GM18507 (cell line): ENCODE data around the gene TAS1R2.
"Not testable (repeated sequence)": the region's sequence is repeated elsewhere in the genome, so short reads cannot be mapped to it uniquely, and the experiment has no call there.

Experiments used
- DNase-seq: peaks from one replicate; pipeline ENCODE4 v3.0.0; 2011; ENCODE audit warnings: low read depth; ENCODE audit not compliant: insufficient read length; ENCODE audit errors: extremely low spot score
- FAIRE-seq: peaks from 2 replicates; lab custom pipeline; 2011; peaks lifted over from hg19 to GRCh38; lab: Jason Lieb, UNC

Gene TAS1R2

DNA sequence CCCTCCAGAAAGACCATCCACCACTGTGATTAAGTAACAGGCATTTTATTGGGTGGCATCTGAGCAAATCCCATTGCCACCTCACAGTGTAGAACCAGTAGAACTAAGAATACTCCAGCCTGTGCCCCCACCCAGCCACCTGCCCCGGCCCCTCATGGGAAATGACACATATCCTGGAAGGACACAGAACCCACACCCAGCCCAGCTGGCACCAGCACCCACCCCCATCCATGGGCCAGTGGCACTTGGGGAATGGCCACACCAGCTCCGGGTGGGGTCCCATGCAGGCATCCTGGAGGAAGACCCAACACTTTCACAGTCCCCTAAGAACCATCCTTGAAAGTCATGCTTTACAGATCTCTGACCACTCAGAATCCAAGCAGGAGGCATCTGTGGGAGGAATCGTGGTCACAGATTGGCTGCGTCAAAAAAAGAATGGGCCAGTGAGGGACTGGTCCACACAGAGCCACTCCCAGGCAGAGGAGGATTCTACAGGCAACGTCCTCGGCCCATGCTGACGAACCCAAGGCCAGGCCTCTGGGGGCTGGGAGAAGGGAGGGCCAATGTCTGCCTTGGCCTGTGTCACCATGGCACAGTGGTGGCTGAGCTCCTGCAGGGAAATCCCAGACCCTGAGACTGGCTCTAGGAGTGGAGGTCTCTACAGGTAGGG is 12.1 kb upstream of the TAS1R2 start:
- no peak for DNase-seq
- no peak for FAIRE-seq

DNA sequence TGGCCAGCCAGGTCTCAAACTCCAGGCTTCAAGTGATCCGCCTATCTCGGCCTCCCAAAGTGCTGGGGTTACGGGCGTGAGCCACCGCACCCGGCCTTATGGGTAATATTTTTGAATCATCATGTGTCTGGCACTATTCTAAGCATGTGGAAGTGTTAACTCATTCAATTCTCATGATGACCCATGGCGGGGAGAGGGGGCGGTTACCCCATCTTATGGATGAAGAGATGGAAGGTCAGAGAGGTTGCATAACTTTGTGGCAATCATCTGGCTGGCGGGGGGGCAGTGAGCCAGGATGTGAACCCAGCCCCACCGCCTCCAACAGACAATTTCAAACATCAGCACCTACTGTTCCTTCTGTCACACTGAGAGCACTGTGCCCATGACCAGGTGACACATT is 11.5 kb upstream of the TAS1R2 start:
- DNase-seq: no peak
- FAIRE-seq: no peak

GRCh38 chr1:18870595-18870865 is 11.1 kb upstream of the TAS1R2 start:
- FAIRE-seq, DNase-seq: not testable (repeated sequence)

DNA sequence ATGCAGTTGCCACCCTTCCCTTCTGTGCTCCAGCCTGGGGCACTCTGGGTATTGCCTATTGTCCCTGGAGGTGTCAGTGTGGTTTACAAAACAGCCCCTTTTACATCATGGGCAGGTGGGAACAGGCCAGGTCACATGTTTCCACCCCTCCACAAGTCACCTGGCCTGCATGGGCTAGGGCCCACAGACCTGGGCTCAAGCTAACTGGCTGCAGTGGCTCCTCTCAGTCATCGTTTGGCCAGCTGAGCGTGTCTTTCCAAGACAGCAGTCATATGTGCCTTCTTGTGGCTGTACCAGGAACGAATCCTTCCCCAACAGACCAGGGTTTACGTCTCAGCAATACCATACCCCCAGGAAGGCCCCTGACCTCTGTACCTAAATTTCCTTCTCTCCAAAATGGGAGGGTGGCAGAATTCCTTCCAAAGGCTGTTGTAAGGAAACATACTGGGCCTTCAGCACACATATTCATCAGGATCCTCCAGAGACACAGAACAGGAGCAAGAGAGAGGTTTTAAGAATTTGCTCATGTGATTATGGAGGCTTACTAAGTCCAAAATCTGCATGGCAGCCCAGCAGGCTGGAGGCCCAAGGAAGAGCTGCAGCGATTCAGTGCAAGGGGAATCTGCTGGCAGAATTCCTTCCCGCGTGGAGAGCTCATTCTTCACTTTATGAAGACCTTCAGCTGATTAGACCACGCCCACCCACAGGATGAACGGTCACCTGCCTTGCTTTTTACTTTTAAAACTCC is 10.6 kb upstream of the TAS1R2 start:
- FAIRE-seq (no peak), DNase-seq (no peak)

- FAIRE-seq (no peak), DNase-seq (no peak)
Observed at GRCh38 chr1:18868801-18869424, 9.5 kb upstream of the TAS1R2 start.

DNA sequence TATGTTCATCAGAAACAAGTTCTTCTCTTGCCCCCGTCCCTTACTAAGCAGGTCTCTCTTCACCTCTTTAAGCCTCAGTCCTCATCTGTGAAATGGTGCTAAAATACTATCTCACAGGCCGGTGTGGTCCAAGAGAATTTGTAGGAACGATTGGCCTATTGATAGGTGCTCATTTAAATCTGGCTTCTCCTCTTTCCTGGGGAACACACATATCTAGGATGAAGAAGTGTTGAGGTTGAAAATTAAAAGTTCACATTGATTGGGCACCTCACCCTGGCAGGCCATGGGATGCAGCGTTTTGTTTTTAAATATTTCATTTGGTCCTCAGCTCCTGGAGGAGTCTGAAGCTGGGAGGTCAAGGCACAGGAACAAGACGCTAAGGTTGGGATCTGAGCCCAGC is 8.9 kb upstream of the TAS1R2 start:
- FAIRE-seq: no peak
- DNase-seq: no peak

DNA sequence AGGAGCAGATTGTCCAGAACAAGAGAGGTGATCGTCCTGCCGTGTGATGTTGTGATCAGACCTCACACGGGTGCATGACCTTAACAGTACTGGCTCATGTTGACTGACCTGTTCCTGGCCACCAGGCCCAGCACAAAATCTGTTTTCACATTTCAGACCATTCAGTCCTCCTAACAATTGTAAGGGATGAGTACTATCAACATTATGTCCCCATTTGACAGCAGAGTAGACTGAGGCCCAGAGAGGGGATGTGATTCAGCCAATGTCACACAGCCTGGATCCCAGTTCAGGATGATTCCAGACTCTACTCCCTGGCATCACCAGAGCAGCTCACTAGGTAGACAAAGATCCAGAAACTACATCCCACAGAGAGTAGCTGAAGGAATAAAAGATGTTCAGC is 7.4 kb upstream of the TAS1R2 start:
- FAIRE-seq (no peak), DNase-seq (no peak)

DNA sequence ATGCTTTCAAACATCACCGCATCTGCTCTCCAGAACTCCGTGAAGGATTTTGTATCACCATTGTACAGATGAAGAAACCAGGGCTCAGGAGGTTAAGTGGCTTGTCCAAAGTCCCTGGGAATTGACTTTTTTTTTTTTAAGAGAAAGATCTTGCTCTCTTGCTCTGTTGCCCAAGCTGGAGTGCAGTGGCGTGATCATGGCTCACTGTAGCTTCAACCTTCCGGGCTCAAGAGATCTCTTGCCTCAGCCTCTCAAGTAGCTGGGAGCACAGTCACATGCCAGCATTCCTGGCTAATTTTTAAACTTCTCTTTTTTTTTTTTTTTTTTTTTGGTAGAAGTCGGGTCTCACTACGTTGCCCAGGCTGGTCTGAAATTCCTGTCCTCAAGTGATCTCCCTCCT is 6.9 kb upstream of the TAS1R2 start:
- DNase-seq (no peak), FAIRE-seq (no peak)

GRCh38 chr1:18865176-18865575 is 5.7 kb upstream of the TAS1R2 start:
- no peak for FAIRE-seq
- DNase-seq: no peak

DNA sequence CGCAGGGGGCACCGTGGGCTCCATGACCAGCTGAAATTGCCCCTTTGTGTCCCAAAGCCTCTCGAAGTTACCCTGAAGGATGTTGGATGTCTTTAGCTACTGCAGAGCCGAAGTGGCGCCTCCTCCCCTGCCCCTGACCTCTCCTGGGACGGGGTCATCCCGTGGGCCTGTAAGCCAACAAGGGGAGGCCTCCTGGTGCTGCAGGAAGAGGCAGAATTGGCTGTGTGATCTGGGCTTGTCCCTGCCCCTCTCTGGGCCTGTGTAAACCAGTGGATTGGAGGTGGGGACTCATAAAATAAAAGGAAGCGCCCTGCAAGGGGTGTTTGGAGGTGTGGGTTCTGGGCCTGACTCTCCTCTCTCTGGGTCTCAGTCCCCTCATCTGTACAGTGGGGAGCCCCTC is 2.1 kb upstream of the TAS1R2 start:
- no peak for FAIRE-seq

GRCh38 chr1:18861082-18861481 is 1.6 kb upstream of the TAS1R2 start:
- no peak for DNase-seq
- no peak for FAIRE-seq

More for the DNA sequence above, 2.1 kb upstream of the TAS1R2 start:
- no peak for DNase-seq

DNA sequence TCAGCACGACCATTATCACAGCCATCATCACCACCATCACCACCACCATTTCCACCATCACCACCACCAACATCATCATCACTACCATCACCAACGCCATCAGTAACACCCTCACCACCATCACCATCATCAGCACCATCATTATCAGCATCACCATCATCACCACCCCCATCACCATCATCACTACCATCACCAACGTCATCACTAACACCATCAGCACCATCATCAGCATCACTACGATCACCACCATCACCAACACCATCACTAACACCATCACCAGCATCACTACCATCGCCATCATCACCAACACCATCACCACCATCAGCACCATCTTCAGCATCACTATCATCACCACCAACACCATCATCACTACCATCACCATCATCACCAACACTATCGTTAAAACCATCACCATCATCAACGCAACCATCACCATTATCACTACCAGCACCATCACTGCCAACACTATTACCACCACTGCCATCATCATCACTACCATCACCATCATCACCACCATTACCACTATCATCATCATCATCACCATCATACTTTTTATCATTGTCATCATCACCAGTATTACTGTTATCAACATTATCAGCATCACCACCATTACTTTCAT is 1.3 kb downstream of the TAS1R2 start:
- DNase-seq (no peak), FAIRE-seq (no peak)

DNA sequence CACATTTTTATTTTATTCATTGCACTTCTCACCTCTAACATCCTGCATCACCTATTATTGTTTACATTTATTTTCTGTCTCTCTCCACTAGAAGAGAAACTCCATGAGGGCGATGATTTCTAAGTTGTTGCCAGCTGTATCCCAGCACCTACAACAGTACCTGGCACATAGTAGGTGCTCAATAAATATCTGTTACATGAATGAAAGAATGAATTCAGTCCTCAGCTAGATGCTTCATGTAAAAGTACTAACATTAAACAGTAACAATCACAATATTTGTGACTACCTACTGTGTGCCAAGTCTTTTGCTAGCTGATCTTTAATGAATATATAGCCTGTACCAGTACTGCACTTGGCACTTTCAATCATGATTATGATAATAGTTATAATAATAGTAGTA is 3.0 kb downstream of the TAS1R2 start:
- no peak for DNase-seq
- no peak for FAIRE-seq

GRCh38 chr1:18855573-18855972 is 3.9 kb downstream of the TAS1R2 start:
- FAIRE-seq: no peak

GRCh38 chr1:18854331-18855025 is 5.0 kb downstream of the TAS1R2 start:
- no peak for FAIRE-seq

More at GRCh38 chr1:18855573-18855972, 3.9 kb downstream of the TAS1R2 start:
- no peak for DNase-seq

DNA sequence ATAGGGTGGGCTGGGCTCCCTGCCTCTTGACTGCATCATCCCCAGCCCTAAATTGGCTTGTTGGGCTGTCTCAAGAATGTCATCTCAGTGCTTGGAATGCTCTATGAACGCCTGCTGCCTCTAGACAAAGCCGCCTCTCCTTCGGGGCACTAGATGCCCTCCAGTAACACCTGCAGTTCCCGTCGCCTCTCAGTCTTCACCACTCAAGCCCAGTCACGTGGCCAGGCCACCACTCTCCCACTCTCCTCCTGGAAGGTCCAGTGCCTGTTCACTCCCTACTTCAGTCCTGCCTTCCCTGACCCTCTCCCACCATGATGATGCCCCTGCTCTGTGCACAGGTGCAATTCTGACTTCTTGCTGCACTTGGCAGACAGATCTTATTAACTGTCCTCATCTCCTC is 7.0 kb downstream of the TAS1R2 start:
- FAIRE-seq: no peak

More at GRCh38 chr1:18854331-18855025, 5.0 kb downstream of the TAS1R2 start:
- no peak for DNase-seq

GRCh38 chr1:18849261-18849711 is 10.2 kb downstream of the TAS1R2 start:
- DNase-seq (no peak), FAIRE-seq (no peak)

More for the DNA sequence above, 7.0 kb downstream of the TAS1R2 start:
- DNase-seq: no peak

GRCh38 chr1:18847723-18848122 is 11.7 kb downstream of the TAS1R2 start:
- DNase-seq, FAIRE-seq: not testable (repeated sequence)

GRCh38 chr1:18840145-18840544 is 19.3 kb downstream of the TAS1R2 start:
- no peak for FAIRE-seq
- DNase-seq: no peak

DNA sequence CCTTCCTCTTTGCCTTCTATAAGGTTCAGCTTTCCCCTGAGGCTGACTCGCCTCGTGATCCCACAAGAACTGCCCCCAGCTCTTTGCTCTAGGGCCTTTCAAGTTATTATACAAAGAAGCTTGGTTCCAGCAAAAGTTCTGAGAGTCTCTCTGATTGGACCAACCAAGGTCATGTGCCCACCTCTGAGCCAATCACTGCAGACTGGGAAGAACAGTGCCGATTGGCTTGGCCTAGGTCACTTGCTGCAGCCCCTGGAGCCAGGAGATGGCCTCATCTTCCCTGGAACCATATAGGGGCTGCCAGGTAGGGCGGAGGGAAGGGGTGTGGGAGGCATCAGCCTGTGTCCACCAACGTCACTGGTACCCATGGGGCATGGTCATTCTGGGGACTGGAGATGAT is 22.8 kb downstream of the TAS1R2 start:
- DNase-seq: no peak
- no peak for FAIRE-seq
